Naive B cell (primary cell): ENCODE results near the gene NDFIP2. TPM values are rescaled to one million over a fixed set of nuclear protein-coding genes. Genes with fewer than 3 reads are reported as not detected.

Experiments used
- ATAC-seq, 2 donors: fragments of 150-1000 bp; cut with Tn5 transposase; 2 replicates each; pipeline ENCODE4 v1.10.0; 2021; ENCODE audit warnings: low read depth in 2 of 2, mild to moderate bottlenecking in 2 of 2, moderate library complexity in 2 of 2
- DNase-seq: peaks from one replicate; pipeline ENCODE4 v3.0.0; 2022
- H3K27ac Mint-ChIP-seq, 6 donors: one replicate each; pipeline ENCODE4 v1.8.0; 2020 to 2022; ENCODE audit warnings: mild to moderate bottlenecking in 6 of 6, mixed read lengths in 6 of 6, moderate library complexity in 5 of 6, inconsistent platforms in 2 of 6
- H3K27me3 Mint-ChIP-seq, 3 donors: one replicate each; pipeline ENCODE4 v1.8.0; 2021 to 2022; ENCODE audit warnings: mixed read lengths in 3 of 3, mild to moderate bottlenecking in 1 of 3
- H3K36me3 Mint-ChIP-seq, 2 donors: one replicate each; pipeline ENCODE4 v1.8.0; 2020 to 2022; ENCODE audit warnings: mixed read lengths in 2 of 2, inconsistent platforms in 1 of 2, mild to moderate bottlenecking in 1 of 2
- H3K4me1 Mint-ChIP-seq, 3 donors: one replicate each; pipeline ENCODE4 v1.8.0; 2020 to 2022; ENCODE audit warnings: mixed read lengths in 3 of 3, inconsistent platforms in 1 of 3, mild to moderate bottlenecking in 1 of 3, moderate library complexity in 1 of 3
- H3K4me3 Mint-ChIP-seq, 8 donors: one replicate each; pipeline ENCODE4 v1.8.0; 2020 to 2022; ENCODE audit warnings: mild to moderate bottlenecking in 8 of 8, mixed read lengths in 8 of 8, moderate library complexity in 8 of 8, inconsistent platforms in 2 of 8
- H3K9me3 Mint-ChIP-seq, 7 donors: one replicate each; pipeline ENCODE4 v1.8.0; 2020 to 2022; ENCODE audit warnings: mixed read lengths in 7 of 7, mild to moderate bottlenecking in 5 of 7, inconsistent platforms in 2 of 7, moderate library complexity in 1 of 7
- polyA plus RNA-seq, 6 donors: library from polyadenylated mRNA; unstranded; fragments of 300-500 nt; fragmentation: Illumina TruSeq; gene quantifications; one replicate each; pipeline ENCODE4 v1.2.3, GENCODE V29; 2021; ENCODE audit warnings: low read depth in 6 of 6

Gene NDFIP2
- polyA plus RNA-seq, 6 donors from 2014 or later = 0.14 TPM; not detected in 5

- no peak for DNase-seq
- Mint-ChIP-seq H3K4me3 (no peak overlapping the region), H3K4me1 (no peaks in the 10 kb centered on the region), H3K9me3 (no peaks in the 10 kb centered on the region), H3K36me3 (no peaks in the 10 kb centered on the region), H3K27me3 (no peaks in the 10 kb centered on the region), H3K27ac (no peak overlapping the region)
- ATAC-seq = no peak
Measured at GRCh38 chr13:79534596-79534995, 53.6 kb downstream of the NDFIP2 start.

- H3K4me3 Mint-ChIP-seq = peak overlapping the region in 1 of 8 donors; percentile 47
Measured at GRCh38 chr13:79538757-79539156, 57.8 kb downstream of the NDFIP2 start.

GRCh38 chr13:79540504-79540903 is 59.5 kb downstream of the NDFIP2 start:
- no peaks in the 10 kb centered on the region for H3K27me3 Mint-ChIP-seq
- no peak for ATAC-seq

More at GRCh38 chr13:79538757-79539156, 57.8 kb downstream of the NDFIP2 start:
- Mint-ChIP-seq H3K27me3 (no peaks in the 10 kb centered on the region), H3K27ac (peak overlapping the region in 1 of 6 donors; percentile 82), H3K36me3 (no peaks in the 10 kb centered on the region), H3K9me3 (no peaks in the 10 kb centered on the region), H3K4me1 (no peaks in the 10 kb centered on the region)
- no peak for DNase-seq
- ATAC-seq = no peak

GRCh38 chr13:79541426-79542049 is 60.6 kb downstream of the NDFIP2 start:
- ATAC-seq (peak in 1 of 2 donors; percentile 32), DNase-seq (peak; percentile 41)
- Mint-ChIP-seq H3K4me1 (no peaks in the 10 kb centered on the region), H3K36me3 (no peaks in the 10 kb centered on the region), H3K9me3 (no peaks in the 10 kb centered on the region), H3K27ac (no peak overlapping the region), H3K27me3 (no peaks in the 10 kb centered on the region), H3K4me3 (no peak overlapping the region)

More at GRCh38 chr13:79540504-79540903, 59.5 kb downstream of the NDFIP2 start:
- Mint-ChIP-seq H3K9me3 (no peaks in the 10 kb centered on the region), H3K4me3 (no peak overlapping the region), H3K36me3 (no peaks in the 10 kb centered on the region), H3K4me1 (no peaks in the 10 kb centered on the region), H3K27ac (no peak overlapping the region)
- no peak for DNase-seq

- H3K4me1 Mint-ChIP-seq = no peaks in the 10 kb centered on the region
- no peaks in the 10 kb centered on the region for H3K9me3 Mint-ChIP-seq
- no peak overlapping the region for H3K4me3 Mint-ChIP-seq
Measured at GRCh38 chr13:79543883-79544282, 62.9 kb downstream of the NDFIP2 start.

GRCh38 chr13:79547211-79548195 is 66.5 kb downstream of the NDFIP2 start:
- Mint-ChIP-seq H3K9me3 (no peaks in the 10 kb centered on the region), H3K4me1 (no peaks in the 10 kb centered on the region)
- ATAC-seq = no peak

More at GRCh38 chr13:79543883-79544282, 62.9 kb downstream of the NDFIP2 start:
- DNase-seq (no peak), ATAC-seq (no peak)
- H3K27me3 Mint-ChIP-seq = no peaks in the 10 kb centered on the region
- no peak overlapping the region for H3K27ac Mint-ChIP-seq
- H3K36me3 Mint-ChIP-seq = no peaks in the 10 kb centered on the region

GRCh38 chr13:79548902-79549301 is 67.9 kb downstream of the NDFIP2 start:
- Mint-ChIP-seq H3K27ac (no peak overlapping the region), H3K4me1 (no peaks in the 10 kb centered on the region), H3K4me3 (no peak overlapping the region), H3K36me3 (no peaks in the 10 kb centered on the region), H3K9me3 (no peaks in the 10 kb centered on the region), H3K27me3 (no peaks in the 10 kb centered on the region)
- DNase-seq (no peak), ATAC-seq (no peak)

More at GRCh38 chr13:79547211-79548195, 66.5 kb downstream of the NDFIP2 start:
- Mint-ChIP-seq H3K4me3 (no peak overlapping the region), H3K27ac (no peak overlapping the region), H3K36me3 (no peaks in the 10 kb centered on the region), H3K27me3 (no peaks in the 10 kb centered on the region)
- DNase-seq = no peak

- H3K27me3 Mint-ChIP-seq = no peaks in the 10 kb centered on the region
- no peak overlapping the region for H3K4me3 Mint-ChIP-seq
- ATAC-seq (no peak), DNase-seq (no peak)
- H3K36me3 Mint-ChIP-seq = no peaks in the 10 kb centered on the region
- no peak overlapping the region for H3K27ac Mint-ChIP-seq
- no peaks in the 10 kb centered on the region for H3K4me1 Mint-ChIP-seq
- H3K9me3 Mint-ChIP-seq = no peaks in the 10 kb centered on the region
Measured at GRCh38 chr13:79549355-79550106, 68.6 kb downstream of the NDFIP2 start.

GRCh38 chr13:79557666-79558065 is 76.7 kb downstream of the NDFIP2 start:
- no peak for ATAC-seq
- no peak overlapping the region for H3K4me3 Mint-ChIP-seq

GRCh38 chr13:79560954-79561353 is 80.0 kb downstream of the NDFIP2 start:
- H3K4me3 Mint-ChIP-seq = no peak overlapping the region
- H3K27me3 Mint-ChIP-seq = peaks cover 17 to 34% (median 17%) of the 10 kb centered on the region in 3 donors
- ATAC-seq = no peak
- H3K27ac Mint-ChIP-seq = no peak overlapping the region
- no peaks in the 10 kb centered on the region for H3K4me1 Mint-ChIP-seq
- DNase-seq = no peak
- no peaks in the 10 kb centered on the region for H3K36me3 Mint-ChIP-seq
- peaks cover 0 to 19% (median 9%) of the 10 kb centered on the region in 7 donors for H3K9me3 Mint-ChIP-seq

More at GRCh38 chr13:79557666-79558065, 76.7 kb downstream of the NDFIP2 start:
- Mint-ChIP-seq H3K4me1 (no peaks in the 10 kb centered on the region), H3K27ac (no peak overlapping the region), H3K27me3 (peaks cover 10 to 28% (median 17%) of the 10 kb centered on the region in 3 donors), H3K9me3 (peaks cover 0 to 7% (median 1%) of the 10 kb centered on the region in 7 donors), H3K36me3 (no peaks in the 10 kb centered on the region)
- DNase-seq = no peak

GRCh38 chr13:79562557-79562956 is 81.6 kb downstream of the NDFIP2 start:
- Mint-ChIP-seq H3K4me3 (no peak overlapping the region), H3K27me3 (peaks cover 17 to 26% (median 17%) of the 10 kb centered on the region in 3 donors), H3K36me3 (no peaks in the 10 kb centered on the region), H3K27ac (no peak overlapping the region), H3K9me3 (peaks cover 0 to 19% (median 12%) of the 10 kb centered on the region in 7 donors), H3K4me1 (no peaks in the 10 kb centered on the region)
- no peak for DNase-seq
- ATAC-seq = no peak

- no peak overlapping the region for H3K27ac Mint-ChIP-seq
- H3K27me3 Mint-ChIP-seq = peaks cover 14 to 20% (median 19%) of the 10 kb centered on the region in 3 donors
- no peak for ATAC-seq
- no peak overlapping the region for H3K4me3 Mint-ChIP-seq
- H3K9me3 Mint-ChIP-seq = peaks cover 0 to 14% (median 8%) of the 10 kb centered on the region in 7 donors
- no peaks in the 10 kb centered on the region for H3K4me1 Mint-ChIP-seq
- DNase-seq = no peak
- no peaks in the 10 kb centered on the region for H3K36me3 Mint-ChIP-seq
Measured at GRCh38 chr13:79566118-79566517, 85.2 kb downstream of the NDFIP2 start.

GRCh38 chr13:79571147-79571546 is 90.2 kb downstream of the NDFIP2 start:
- Mint-ChIP-seq H3K36me3 (no peaks in the 10 kb centered on the region), H3K4me3 (no peak overlapping the region), H3K27ac (no peak overlapping the region), H3K27me3 (peaks cover 5 to 13% (median 11%) of the 10 kb centered on the region in 3 donors), H3K4me1 (no peaks in the 10 kb centered on the region), H3K9me3 (peaks cover 0 to 10% (median 5%) of the 10 kb centered on the region in 7 donors)
- ATAC-seq (no peak), DNase-seq (no peak)
